ENCODE results near the gene PIK3R5. TPM values are rescaled to one million over a fixed set of nuclear protein-coding genes. Genes with fewer than 3 reads are reported as not detected.

The PIK3R5 gene
- total RNA-seq, 1 experiment from 2014 or later: not detected

- Mint-ChIP-seq H3K4me1 (ENCODE audit: low read depth, unreplicated experiment) (no peaks in the 10 kb centered on the region), H3K27ac (ENCODE audit: unreplicated experiment) (no peak overlapping the region), H3K9me3 (ENCODE audit: low read depth, unreplicated experiment) (no peaks in the 10 kb centered on the region), H3K27me3 (ENCODE audit: unreplicated experiment) (peaks cover 84% of the 10 kb centered on the region), H3K4me3 (ENCODE audit: low read depth, unreplicated experiment) (no peak overlapping the region), H3K36me3 (ENCODE audit: insufficient read depth, unreplicated experiment) (no peaks in the 10 kb centered on the region)
- CTCF ChIA-PET: no interaction called here
- BruUV-seq (replicated peaks): no TSS peak
- DNase-seq: no peak
- intact Hi-C loops (cut with micrococcal nuclease; ENCODE audit: unreplicated experiment): no loop called here
- TF ChIP-seq CTCF (IDR thresholded peaks at IDR 0.05; ENCODE audit: unreplicated experiment): no peak
Measured at GRCh38 chr17:9007052-9007714, 41.7 kb upstream of the PIK3R5 start.

DNA sequence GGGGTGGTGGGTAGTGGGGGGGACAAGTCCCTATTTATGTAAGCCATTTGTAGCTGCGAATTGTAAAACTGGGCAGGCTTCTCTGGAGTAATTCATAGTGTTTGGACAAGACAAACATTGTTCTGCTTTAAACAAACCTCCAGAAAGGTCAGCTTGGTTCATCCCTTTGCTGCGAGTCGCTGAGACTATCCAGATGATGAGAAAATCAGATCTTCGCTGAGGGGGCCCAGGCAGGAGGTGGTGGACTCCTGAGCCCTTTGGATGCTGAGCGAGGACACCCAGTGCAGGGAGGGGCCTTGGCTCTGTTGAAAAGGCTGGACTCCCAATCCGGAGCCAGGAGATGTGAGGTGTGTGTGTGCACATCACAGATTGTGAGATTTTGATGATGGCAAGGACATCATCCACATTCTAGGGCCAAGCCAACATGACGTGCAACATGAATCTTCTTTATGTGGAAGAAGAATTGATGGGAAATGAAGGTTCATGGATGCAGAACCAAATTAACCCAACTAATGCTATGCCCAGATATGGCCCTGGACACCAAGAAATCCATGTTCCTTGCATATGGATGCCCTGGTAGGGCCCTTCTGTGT, 40.8 kb upstream of the PIK3R5 start:
- intact Hi-C loops (cut with micrococcal nuclease; ENCODE audit: unreplicated experiment): no loop called here
- H3K9me3 Mint-ChIP-seq (ENCODE audit: low read depth, unreplicated experiment): no peaks in the 10 kb centered on the region
- TF ChIP-seq CTCF (IDR thresholded peaks at IDR 0.05; ENCODE audit: unreplicated experiment): no peak
- H3K36me3 Mint-ChIP-seq (ENCODE audit: insufficient read depth, unreplicated experiment): no peaks in the 10 kb centered on the region
- DNase-seq: no peak
- no TSS peak for BruUV-seq (replicated peaks)
- CTCF ChIA-PET: no interaction called here
- H3K27me3 Mint-ChIP-seq (ENCODE audit: unreplicated experiment): peaks cover 83% of the 10 kb centered on the region
- H3K27ac Mint-ChIP-seq (ENCODE audit: unreplicated experiment): no peak overlapping the region
- no peak overlapping the region for H3K4me3 Mint-ChIP-seq (ENCODE audit: low read depth, unreplicated experiment)
- H3K4me1 Mint-ChIP-seq (ENCODE audit: low read depth, unreplicated experiment): peaks cover 6% of the 10 kb centered on the region

GRCh38 chr17:9004961-9005285, 39.4 kb upstream of the PIK3R5 start:
- intact Hi-C loops (cut with micrococcal nuclease; ENCODE audit: unreplicated experiment): no loop called here
- Mint-ChIP-seq H3K27ac (ENCODE audit: unreplicated experiment) (no peak overlapping the region), H3K36me3 (ENCODE audit: insufficient read depth, unreplicated experiment) (no peaks in the 10 kb centered on the region), H3K9me3 (ENCODE audit: low read depth, unreplicated experiment) (no peaks in the 10 kb centered on the region), H3K4me3 (ENCODE audit: low read depth, unreplicated experiment) (no peak overlapping the region), H3K27me3 (ENCODE audit: unreplicated experiment) (peaks cover 69% of the 10 kb centered on the region), H3K4me1 (ENCODE audit: low read depth, unreplicated experiment) (peaks cover 7% of the 10 kb centered on the region)
- TF ChIP-seq CTCF (IDR thresholded peaks at IDR 0.05; ENCODE audit: unreplicated experiment): no peak
- CTCF ChIA-PET: no interaction called here
- DNase-seq: no peak
- no TSS peak for BruUV-seq (replicated peaks)

DNA sequence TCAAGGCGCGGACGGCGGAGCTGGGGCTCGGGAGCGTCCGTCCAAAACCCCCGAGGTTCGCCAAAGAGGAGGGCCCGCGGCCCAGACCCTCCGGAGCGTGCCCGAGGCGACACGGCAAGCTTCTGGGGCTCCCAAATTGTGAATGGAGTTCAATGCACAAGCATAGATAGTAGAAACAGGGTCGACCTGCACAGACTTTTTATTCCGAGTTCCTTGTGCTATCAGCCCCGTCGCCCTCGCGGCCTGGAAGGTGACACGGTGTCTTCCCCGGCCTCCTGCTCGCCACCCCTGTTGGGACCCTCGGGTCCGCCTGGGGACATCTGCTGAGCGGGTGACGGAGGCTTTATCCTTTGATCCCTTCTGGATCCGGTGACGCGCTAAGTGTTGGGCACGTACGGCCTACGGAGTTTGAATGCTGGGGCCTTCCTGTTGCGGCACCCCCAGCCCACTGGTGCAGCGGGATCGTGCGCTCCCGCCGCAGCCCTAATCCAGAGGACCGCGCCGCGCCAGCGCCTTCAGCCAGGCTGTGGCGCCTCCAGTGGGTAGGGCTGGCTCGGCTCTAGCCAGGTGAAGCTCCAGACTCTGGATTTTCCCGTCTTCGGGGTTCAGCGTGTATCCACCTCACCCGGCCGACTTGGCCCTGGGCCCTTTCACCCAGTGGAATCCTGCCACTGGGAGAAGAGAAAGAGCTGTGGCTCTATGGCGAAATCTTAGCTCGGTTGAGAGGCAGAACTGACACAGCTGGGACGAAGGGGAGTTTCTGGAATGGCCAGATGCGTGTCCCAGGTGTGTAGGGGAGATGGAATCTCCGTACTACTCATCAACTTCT, 38.8 kb upstream of the PIK3R5 start:
- H3K27me3 Mint-ChIP-seq (ENCODE audit: unreplicated experiment): peaks cover 64% of the 10 kb centered on the region
- no peak for TF ChIP-seq CTCF (IDR thresholded peaks at IDR 0.05; ENCODE audit: unreplicated experiment)
- H3K4me3 Mint-ChIP-seq (ENCODE audit: low read depth, unreplicated experiment): peak overlapping the region; percentile 55
- no TSS peak for BruUV-seq (replicated peaks)
- no peak overlapping the region for H3K27ac Mint-ChIP-seq (ENCODE audit: unreplicated experiment)
- H3K36me3 Mint-ChIP-seq (ENCODE audit: insufficient read depth, unreplicated experiment): no peaks in the 10 kb centered on the region
- intact Hi-C loops (cut with micrococcal nuclease; ENCODE audit: unreplicated experiment): no loop called here
- no peak for DNase-seq
- peaks cover 7% of the 10 kb centered on the region for H3K4me1 Mint-ChIP-seq (ENCODE audit: low read depth, unreplicated experiment)
- CTCF ChIA-PET: no interaction called here
- no peaks in the 10 kb centered on the region for H3K9me3 Mint-ChIP-seq (ENCODE audit: low read depth, unreplicated experiment)

Data from Calu3 (cell line).